UCSD-AML1 (cell line): ENCODE results near the gene LDB3.

ENCODE experiments used
- DNase-seq: peaks from one replicate; lab custom pipeline; 2025; ENCODE audit not compliant: unreplicated experiment; lab: John Stamatoyannopoulos, UW

Gene LDB3

DNA sequence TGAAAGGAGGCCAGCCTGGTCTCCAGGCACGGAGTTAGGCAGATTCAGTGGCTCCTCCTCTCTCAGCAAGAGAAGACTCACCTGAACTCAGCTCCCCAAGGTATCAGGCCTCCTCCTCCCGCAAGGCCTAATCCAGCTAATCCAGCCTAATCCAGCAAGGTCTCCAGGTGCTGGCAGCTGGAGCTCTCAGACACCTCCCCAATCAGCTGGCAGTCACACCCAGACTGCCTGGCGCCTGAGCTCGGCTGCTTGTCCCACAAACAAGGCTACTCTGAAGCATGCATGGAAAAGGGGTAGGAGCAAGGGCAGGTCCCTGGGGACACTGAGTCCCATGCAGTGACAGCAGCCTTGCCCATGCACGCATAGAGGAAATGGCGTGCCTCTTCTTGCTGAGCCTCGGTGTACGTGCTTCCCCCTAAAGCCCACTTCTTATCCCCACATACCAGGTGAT lies 17.3 kb upstream of the LDB3 start:
- no peak for DNase-seq

DNA sequence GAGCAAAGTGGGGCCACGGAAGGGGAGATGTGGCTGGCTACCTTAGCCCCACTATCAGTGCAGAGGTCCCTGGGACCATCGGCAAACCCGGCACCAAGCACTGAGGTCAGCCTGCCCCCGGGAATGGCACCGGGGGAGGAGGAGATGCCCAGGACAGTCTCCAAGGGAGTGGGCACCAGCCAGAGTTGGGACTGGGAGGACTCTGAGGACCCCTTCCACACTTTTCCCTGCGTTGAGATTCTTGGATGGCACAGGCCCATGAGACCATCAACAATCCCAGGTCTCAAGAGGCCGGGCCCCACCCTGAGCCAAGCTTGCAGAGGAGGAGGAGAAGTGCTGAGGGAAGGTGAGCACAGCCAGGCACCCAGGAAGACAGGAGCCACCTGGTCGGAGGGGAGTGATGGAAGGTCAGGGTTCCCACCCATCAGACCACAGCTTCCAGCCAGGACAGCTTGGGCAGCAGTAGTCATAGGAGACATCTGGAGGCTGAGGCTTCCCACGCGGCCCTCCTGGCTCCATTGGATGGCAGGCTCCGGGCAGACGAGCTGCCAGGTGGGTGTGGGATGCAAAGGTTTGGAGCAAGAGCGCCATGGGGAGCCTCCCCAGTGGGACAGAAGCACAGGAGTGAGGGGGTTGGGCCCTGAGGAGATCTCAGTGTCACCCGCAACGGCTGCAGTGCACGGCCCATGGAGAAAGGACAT lies 16.5 kb upstream of the LDB3 start:
- no peak for DNase-seq

GRCh38 chr10:86652361-86653202 lies 15.7 kb upstream of the LDB3 start:
- no peak for DNase-seq

DNA sequence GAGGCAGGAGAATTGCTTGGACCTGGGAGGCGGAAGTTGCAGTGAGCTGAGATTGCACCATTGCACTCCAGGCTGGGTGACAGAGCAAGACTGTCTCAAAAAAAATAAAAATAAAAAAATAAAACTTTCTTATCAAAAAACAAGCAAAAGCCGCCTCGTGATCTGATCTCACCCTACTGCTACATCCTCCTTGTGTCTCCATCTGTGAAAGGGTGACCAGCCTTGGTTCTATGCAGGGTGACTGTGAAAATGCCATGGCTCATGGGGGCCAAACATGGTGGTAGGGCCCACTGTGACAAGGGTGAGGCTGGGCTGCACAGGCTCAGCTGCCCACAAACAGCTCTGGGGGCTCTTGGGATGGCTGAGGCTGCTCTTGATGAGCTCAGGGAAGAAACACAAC lies 14.9 kb upstream of the LDB3 start:
- no peak for DNase-seq

- DNase-seq: no peak
These were observed 14.3 kb upstream of the LDB3 start for GRCh38 chr10:86653987-86654386.

GRCh38 chr10:86654411-86655172 lies 13.7 kb upstream of the LDB3 start, which contains the start of gene OPN4:
TSS of gene OPN4 (plus strand) at chr10:86654547. CDS start at chr10:86654784, 237 bp downstream.
- no peak for DNase-seq

- no peak for DNase-seq
These were observed 13.2 kb upstream of the LDB3 start for GRCh38 chr10:86655173-86655540.

DNA sequence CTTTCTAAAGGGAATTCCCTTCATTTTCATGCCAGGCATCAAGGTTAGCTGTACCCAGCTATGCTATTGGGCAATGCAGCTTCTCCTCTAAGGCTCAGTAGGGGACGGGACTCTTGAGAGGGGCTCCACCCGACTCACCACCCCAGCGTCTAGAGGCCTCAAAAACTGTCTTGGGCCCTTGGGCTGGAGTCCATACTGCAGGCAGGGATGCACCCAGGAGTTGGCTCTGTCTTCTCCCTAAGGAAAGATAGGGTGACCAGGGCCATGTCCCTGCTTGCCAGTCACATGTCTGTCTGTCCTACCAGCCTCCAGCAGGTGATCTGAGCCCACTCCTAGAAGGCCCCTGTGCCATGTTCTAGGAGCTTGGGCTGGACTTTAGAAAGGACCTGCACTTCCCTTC lies 12.7 kb upstream of the LDB3 start:
- no peak for DNase-seq

DNA sequence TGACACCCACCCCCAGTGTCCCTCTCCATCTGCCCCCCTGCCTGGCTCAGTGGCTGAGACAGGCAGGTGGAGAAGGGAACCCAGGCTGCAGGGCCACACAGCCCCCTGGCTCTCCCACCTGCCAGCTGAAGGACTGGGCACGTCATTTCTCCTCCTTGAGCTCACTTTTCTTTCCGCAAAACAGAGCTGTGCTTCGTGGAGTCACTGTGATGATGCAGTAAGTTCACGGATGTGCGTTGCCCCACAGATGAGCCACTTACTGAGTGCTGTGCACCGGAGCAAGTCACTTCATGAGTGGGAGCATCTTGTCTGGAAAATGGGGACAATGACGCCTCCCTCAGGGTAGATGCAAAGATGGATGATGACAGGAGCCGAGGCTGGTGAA lies 11.3 kb upstream of the LDB3 start:
- DNase-seq: no peak

GRCh38 chr10:86657396-86658011 lies 10.8 kb upstream of the LDB3 start:
- no peak for DNase-seq

- DNase-seq: no peak
These were observed 10.0 kb upstream of the LDB3 start for GRCh38 chr10:86658261-86658741.

DNA sequence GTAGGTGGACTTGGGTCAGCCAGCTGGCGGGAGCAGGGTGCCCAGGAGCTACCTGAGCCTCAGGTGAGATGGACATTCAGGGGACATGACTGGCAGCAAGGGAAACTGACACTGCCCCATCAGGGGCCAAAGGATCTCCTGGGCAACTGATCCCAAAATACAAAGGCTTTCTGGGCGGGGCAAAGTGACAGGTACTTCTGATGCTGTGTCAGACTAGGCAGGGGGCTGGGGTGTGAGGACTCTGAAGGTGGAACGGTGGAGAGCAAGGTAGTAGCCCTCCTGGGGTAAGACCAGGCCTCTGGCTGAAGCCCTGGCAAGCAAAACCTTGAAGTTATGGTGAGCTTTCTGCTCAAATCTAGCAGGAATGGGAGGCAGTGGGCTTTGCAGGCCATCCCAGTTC lies 9.6 kb upstream of the LDB3 start:
- DNase-seq: no peak

DNA sequence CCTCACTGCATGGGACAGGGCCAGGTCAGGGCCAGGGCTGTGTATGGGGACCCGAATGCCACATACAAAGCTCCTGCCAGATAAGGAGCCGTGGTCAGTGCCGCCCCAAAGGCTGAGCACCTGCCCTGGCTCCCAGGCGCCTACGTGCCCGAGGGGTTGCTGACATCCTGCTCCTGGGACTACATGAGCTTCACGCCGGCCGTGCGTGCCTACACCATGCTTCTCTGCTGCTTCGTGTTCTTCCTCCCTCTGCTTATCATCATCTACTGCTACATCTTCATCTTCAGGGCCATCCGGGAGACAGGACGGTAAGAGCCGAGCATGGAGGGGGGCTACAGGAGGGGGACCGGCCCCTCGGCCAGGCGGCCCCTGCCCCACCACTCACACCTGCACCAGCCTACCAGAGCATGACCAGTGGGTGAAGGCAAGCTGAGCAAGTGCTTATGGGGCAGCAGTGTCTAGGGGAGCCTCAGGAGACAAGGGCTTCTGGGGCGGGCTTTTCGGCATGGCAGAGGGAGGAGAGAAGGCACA lies 9.1 kb upstream of the LDB3 start:
- no peak for DNase-seq

GRCh38 chr10:86659721-86660453 lies 8.4 kb upstream of the LDB3 start:
- no peak for DNase-seq

DNA sequence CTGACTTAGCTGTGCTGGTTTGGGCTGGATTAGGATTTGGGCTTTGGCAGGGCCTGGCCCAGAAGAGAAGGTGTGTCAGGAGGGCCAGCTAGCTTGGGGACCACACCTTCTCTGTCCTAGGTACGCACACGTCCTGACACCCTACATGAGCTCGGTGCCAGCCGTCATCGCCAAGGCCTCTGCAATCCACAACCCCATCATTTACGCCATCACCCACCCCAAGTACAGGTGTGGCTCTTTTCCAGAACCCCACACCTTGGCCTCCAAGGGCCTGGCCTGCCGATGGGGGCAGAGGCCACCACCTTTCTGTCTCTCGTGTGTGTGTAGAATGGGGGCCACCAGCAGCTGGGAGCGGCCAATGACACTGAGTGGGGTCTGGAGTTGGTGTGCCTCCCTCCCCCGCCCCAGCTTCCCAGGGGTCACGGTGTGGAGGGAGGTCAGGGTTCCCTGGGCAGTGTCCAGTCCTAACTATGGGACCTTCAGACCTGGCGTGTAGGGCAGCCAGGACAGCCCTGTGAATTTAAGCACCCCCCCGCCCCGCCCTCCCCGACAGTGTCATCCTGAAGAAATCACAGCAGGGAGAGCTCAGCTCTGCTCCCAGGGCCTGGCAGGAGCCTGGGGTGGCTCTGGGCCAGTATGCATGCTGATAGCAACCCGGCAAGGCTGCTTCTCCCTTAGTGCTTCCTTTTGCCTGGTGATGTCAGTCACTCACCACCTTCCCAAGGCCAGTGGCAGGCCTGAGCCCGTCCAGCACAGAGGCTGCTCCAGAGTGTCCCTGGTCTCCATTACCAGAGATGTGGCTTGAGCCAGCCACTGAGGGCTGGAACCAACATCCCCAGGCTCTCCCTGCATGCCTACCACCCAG lies 6.9 kb upstream of the LDB3 start:
- no peak for DNase-seq

DNA sequence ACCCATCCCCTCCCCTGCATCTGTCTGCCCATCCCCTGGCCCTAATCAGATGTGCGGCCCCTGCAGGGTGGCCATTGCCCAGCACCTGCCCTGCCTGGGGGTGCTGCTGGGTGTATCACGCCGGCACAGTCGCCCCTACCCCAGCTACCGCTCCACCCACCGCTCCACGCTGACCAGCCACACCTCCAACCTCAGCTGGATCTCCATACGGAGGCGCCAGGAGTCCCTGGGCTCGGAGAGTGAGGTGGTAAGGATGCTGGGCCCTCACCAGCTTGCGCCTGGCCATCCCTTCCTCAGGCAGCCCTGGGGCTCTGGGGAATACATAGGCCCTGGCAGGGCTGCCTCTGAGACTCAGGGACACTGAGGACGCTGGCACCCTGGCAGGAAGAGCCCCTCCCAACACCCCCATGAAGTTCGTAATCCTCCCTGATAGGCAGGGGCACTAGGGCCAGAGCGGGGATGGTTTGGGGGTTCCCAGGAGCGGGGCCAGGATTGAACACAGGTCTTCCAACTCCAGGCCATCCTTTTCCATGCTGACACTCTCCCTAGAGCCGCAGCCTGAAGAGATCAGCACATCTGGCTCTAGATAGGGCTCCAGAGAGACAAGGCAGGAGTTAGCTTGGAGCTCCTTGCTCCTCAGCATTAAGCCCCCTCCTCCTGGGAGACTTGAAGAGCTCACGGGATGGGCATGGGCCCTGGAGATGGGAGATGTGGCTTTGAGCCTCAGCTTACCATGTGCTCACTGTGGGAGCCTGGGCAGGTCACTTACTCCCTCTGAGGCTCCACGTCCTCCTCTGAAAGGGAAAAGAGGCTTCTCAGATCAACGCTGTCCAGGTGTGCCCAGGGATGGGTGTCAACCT lies 5.9 kb upstream of the LDB3 start:
- no peak for DNase-seq

- no peak for DNase-seq
These were observed 5.3 kb upstream of the LDB3 start for GRCh38 chr10:86663046-86663345.

DNA sequence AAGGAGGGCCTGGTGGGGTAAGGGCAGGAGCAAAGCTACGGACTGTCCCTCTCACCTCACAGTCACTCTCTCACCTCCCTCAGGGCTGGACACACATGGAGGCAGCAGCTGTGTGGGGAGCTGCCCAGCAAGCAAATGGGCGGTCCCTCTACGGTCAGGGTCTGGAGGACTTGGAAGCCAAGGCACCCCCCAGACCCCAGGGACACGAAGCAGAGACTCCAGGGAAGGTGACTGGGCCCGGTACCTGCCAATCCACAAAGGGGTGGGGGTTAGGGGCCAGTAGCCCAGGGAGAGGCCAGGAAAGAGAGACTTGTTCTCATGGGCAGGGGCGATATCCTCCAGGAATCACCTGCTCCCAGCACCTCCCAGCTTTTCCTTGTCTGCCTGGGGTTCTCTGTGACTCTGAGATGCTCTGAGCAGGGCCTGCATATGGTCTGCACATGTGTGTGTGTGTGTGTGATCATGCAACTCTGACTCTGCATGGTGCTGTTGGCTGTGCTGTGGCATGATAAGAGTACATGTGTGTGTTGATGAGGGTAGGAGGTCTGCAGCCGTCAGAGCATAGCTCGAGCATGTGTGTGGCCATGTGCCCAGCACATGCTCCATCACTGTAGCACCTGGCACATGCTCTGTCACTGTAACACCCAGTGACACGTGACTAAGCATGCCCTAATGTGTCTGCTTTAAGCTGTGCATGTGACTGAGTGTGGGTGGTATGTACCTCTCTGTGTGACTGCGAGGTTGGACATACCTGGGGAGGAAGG lies 4.6 kb upstream of the LDB3 start:
- DNase-seq: no peak
